GM21381 (cell line): ENCODE data around the gene ILDR1.

Source experiments
- ATAC-seq: cut with Tn5 transposase; IDR thresholded peaks from one replicate; pipeline ENCODE4 v1.9.1; 2021; ENCODE audit warnings: mild to moderate bottlenecking, moderate library complexity; ENCODE audit not compliant: unreplicated experiment

The ILDR1 gene

GRCh38 chr3:121995161-121996137 is 26.6 kb downstream of the ILDR1 start:
- peak; percentile 40 for ATAC-seq

GRCh38 chr3:121994551-121994950 is 27.5 kb downstream of the ILDR1 start:
- ATAC-seq: no peak

GRCh38 chr3:121992601-121993560 is 29.2 kb downstream of the ILDR1 start:
- peak; percentile 45 for ATAC-seq

GRCh38 chr3:121989943-121990342 is 32.1 kb downstream of the ILDR1 start:
- ATAC-seq: no peak

- no peak for ATAC-seq
Measured at GRCh38 chr3:121988146-121988545, 33.9 kb downstream of the ILDR1 start.

GRCh38 chr3:121985846-121986245 is 36.2 kb downstream of the ILDR1 start:
- no peak for ATAC-seq

- no peak for ATAC-seq
Measured at GRCh38 chr3:121981473-121981872, 40.6 kb downstream of the ILDR1 start.

GRCh38 chr3:121980450-121980796 is 41.6 kb downstream of the ILDR1 start:
- ATAC-seq: peak; percentile 23

GRCh38 chr3:121979734-121980449 is 42.2 kb downstream of the ILDR1 start:
- ATAC-seq: peak; percentile 80

- no peak for ATAC-seq
Measured at GRCh38 chr3:121979246-121979645, 42.8 kb downstream of the ILDR1 start.

- ATAC-seq: no peak
Measured at GRCh38 chr3:121976727-121977126, 45.3 kb downstream of the ILDR1 start.

GRCh38 chr3:121975702-121976302 is 46.2 kb downstream of the ILDR1 start:
- no peak for ATAC-seq

- ATAC-seq: no peak
Measured at GRCh38 chr3:121974601-121975111, 47.4 kb downstream of the ILDR1 start.

- ATAC-seq: no peak
Measured at GRCh38 chr3:121970047-121970446, 52.0 kb downstream of the ILDR1 start.

- no peak for ATAC-seq
Measured at GRCh38 chr3:121969631-121970030, 52.4 kb downstream of the ILDR1 start.

- ATAC-seq: no peak
Measured at GRCh38 chr3:121963608-121964007, 58.4 kb downstream of the ILDR1 start.

- ATAC-seq: no peak
Measured at GRCh38 chr3:121962443-121962842, 59.6 kb downstream of the ILDR1 start.

- no peak for ATAC-seq
Measured at GRCh38 chr3:121961283-121961682, 60.8 kb downstream of the ILDR1 start.

- no peak for ATAC-seq
Measured at GRCh38 chr3:121958801-121959200, 63.2 kb downstream of the ILDR1 start.
